Liver (tissue), 9 donors: ENCODE measurements around the gene UBE2E2. TPM values are rescaled to one million over a fixed set of nuclear protein-coding genes. Genes with fewer than 3 reads are reported as not detected.

Source experiments
- DNase-seq: peaks from one replicate; pipeline ENCODE4 v3.0.0-alpha.2; 2017; ENCODE audit warnings: low spot score
- H3K27ac ChIP-seq, 2 donors: one replicate each; pipeline ENCODE4 v1.7.0; 2013; ENCODE audit warnings: inconsistent platforms in 2 of 2, low read length in 2 of 2, control low read depth in 1 of 2, low read depth in 1 of 2, mild to moderate bottlenecking in 1 of 2
- H3K27me3 ChIP-seq, 4 donors: one replicate each; pipeline versions ENCODE4 v1.6.1 to v1.7.0; 2013; ENCODE audit warnings: low read length in 3 of 4, inconsistent platforms in 1 of 4, mild to moderate bottlenecking in 1 of 4, moderate library complexity in 1 of 4; ENCODE audit not compliant: control insufficient read depth in 4 of 4, insufficient read depth in 4 of 4
- H3K36me3 ChIP-seq, 4 donors: one replicate each; pipeline versions ENCODE4 v1.6.1 to v1.7.0; 2013; ENCODE audit warnings: low read length in 3 of 4, mild to moderate bottlenecking in 3 of 4, low read depth in 1 of 4, moderate library complexity in 1 of 4; ENCODE audit not compliant: control insufficient read depth in 4 of 4, insufficient read depth in 3 of 4
- H3K4me1 ChIP-seq, 4 donors: one replicate each; pipeline versions ENCODE4 v1.6.1 to v1.7.0; 2013; ENCODE audit warnings: low read length in 3 of 4, mild to moderate bottlenecking in 3 of 4, moderate library complexity in 1 of 4; ENCODE audit not compliant: control insufficient read depth in 4 of 4, insufficient read depth in 4 of 4
- H3K4me3 ChIP-seq, 3 donors: one replicate each; pipeline versions ENCODE4 v1.6.1 to v1.7.0; 2013; ENCODE audit warnings: low read length in 3 of 3, control low read depth in 1 of 3, low read depth in 1 of 3, mild to moderate bottlenecking in 1 of 3
- H3K9ac ChIP-seq, 2 donors: one replicate each; pipeline ENCODE4 v1.7.0; 2013; ENCODE audit warnings: low read length in 2 of 2, mild to moderate bottlenecking in 2 of 2, moderate library complexity in 2 of 2, control low read depth in 1 of 2, low read depth in 1 of 2
- H3K9me3 ChIP-seq, 4 donors: one replicate each; pipeline versions ENCODE4 v1.6.1 to v1.7.0; 2013; ENCODE audit warnings: low read length in 3 of 4; ENCODE audit not compliant: control insufficient read depth in 4 of 4
- EGR1 ChIP-seq, 2 donors: IDR thresholded peaks; 2 replicates each; pipeline ENCODE4 v1.6.1; 2016 to 2018; ENCODE audit warnings: antibody characterized with exemption in 2 of 2, low read depth in 2 of 2
- FOXA1 ChIP-seq: IDR thresholded peaks from 2 replicates; pipeline ENCODE4 v1.6.1; 2016; ENCODE audit warnings: antibody characterized with exemption
- FOXA2 ChIP-seq: IDR thresholded peaks from 2 replicates; pipeline ENCODE4 v1.6.1; 2016; ENCODE audit warnings: antibody characterized with exemption
- GABPA ChIP-seq, 2 donors: IDR thresholded peaks in 1 of 2; conservative IDR thresholded peaks in 1 of 2; 2 replicates each; pipeline ENCODE4 v1.6.1; 2016; ENCODE audit warnings: antibody characterized with exemption in 2 of 2, mild to moderate bottlenecking in 1 of 2, moderate library complexity in 1 of 2
- HNF4A ChIP-seq, 2 donors: conservative IDR thresholded peaks; 2 replicates each; pipeline ENCODE4 v1.6.1; 2016; ENCODE audit warnings: antibody characterized with exemption in 2 of 2, mild to moderate bottlenecking in 2 of 2
- JUND ChIP-seq, 2 donors: IDR thresholded peaks; 2 replicates each; pipeline ENCODE4 v1.6.1; 2016; ENCODE audit warnings: antibody characterized with exemption in 2 of 2
- RAD21 ChIP-seq, 2 donors: IDR thresholded peaks; 2 replicates each; pipeline ENCODE4 v1.6.1; 2016; ENCODE audit warnings: antibody characterized with exemption in 2 of 2, mild to moderate bottlenecking in 2 of 2
- SP1 ChIP-seq: IDR thresholded peaks from 2 replicates; pipeline ENCODE4 v1.6.1; 2018; ENCODE audit warnings: antibody characterized with exemption, mild to moderate bottlenecking
- TAF1 ChIP-seq: conservative IDR thresholded peaks from 2 replicates; pipeline ENCODE4 v1.6.1; 2016; ENCODE audit warnings: antibody characterized with exemption, mild to moderate bottlenecking
- WGBS: extraction: QIAGEN DNeasy Blood & Tissue Kit; methylation state at CpG from one replicate; pipeline ENCODE4 v1.1.7; 2013; 5-methylcytosine and 5-hydroxymethylcytosine counted together
- polyA plus RNA-seq, 2 donors: library from polyadenylated mRNA; stranded (reverse) in 1 of 2; unstranded in 1 of 2; fragments of 200-250 nt in 1 of 2; fragments of >200 nt in 1 of 2; fragmentation: Nextera tagmentation in 1 of 2; extraction: Ambion mirVana in 1 of 2; gene quantifications; one replicate each; pipeline versions ENCODE4 v1.2.1 to v1.2.3, GENCODE V29; 2013 to 2015
- total RNA-seq, 2 donors: library from RNA; depleted of rRNA; stranded (reverse); fragments of >200 nt; gene quantifications; one replicate each; pipeline ENCODE4 v1.2.3, GENCODE V29; 2014
- TF ChIP-seq, protein P1 (sequence below): fragments of 150-350 bp; IDR thresholded peaks from 2 replicates; pipeline ENCODE4 v1.5.1; 2017; ENCODE audit warnings: improper control_type of control experiment, low read depth, low read length; ENCODE audit not compliant: missing input control
- donor health status: healthy.
- donor health status: healthy.
- donor health status: healthy.
- donor health status: healthy.
- donor health status: healthy.

Gene UBE2E2
- total and polyA plus RNA-seq, 4 donors: 9.0 to 27.8 (median 16.8) TPM

DNA sequence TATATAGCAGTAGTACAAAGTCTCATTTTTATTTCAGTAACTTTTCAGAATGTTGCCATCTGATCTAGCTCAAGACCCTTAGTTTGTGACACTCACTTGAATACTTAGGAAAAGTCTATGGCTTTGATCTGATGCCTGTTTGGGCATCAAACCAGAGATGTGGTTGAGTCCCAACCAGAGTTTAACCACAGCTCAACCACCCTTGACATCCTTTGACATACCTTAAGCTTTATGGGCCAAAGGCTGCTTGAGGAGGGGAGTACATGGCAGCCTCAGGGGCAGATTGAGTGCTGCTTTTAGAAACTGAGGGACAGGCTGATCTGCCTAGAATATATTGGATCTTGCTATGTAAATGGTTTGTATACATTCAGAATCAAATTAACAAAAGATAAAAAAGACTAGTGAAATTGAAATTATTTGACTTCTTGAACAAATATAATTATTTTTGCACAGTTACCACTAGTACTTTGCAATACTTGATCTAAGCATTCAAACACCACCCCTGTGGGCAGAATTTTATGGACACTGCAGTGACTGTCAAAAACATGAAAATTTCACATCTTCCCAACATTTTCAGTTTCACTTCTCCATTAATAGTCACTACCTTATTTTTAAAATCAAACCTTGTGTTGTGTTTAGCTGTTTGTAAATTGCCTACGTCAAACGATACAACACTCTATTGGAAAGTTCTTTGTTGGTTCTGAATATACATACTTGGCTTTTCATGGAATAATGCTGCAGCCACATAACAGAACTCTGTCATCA is 199.8 kb downstream of the UBE2E2 start:
- Histone ChIP-seq H3K27me3 (no peaks in the 10 kb centered on the region), H3K36me3 (no peaks in the 10 kb centered on the region), H3K9me3 (no peaks in the 10 kb centered on the region), H3K4me3 (no peak overlapping the region), H3K9ac (no peak overlapping the region), H3K27ac (no peak overlapping the region), H3K4me1 (no peaks in the 10 kb centered on the region)
- DNase-seq: no peak
- WGBS: 92% methylated on average over 2 of the region's 2 CpGs
- no peak for TF ChIP-seq FOXA2
- no peak for TF ChIP-seq JUND (IDR thresholded peaks at IDR 0.05)
- no peak for TF ChIP-seq RAD21 (IDR thresholded peaks at IDR 0.05)
- no peak for TF ChIP-seq EGR1 (IDR thresholded peaks at IDR 0.05; ENCODE audit: low read depth in 2 of 2)
- TF ChIP-seq HNF4A (conservative IDR thresholded peaks at IDR 0.05): no peak
- TF ChIP-seq FOXA1: no peak

GRCh38 chr3:23404246-23404645 is 201.1 kb downstream of the UBE2E2 start:
- H3K27me3 ChIP-seq: no peaks in the 10 kb centered on the region
- TF ChIP-seq RAD21 (IDR thresholded peaks at IDR 0.05): no peak
- TF ChIP-seq FOXA1: no peak
- H3K4me3 ChIP-seq: no peak overlapping the region
- no peak overlapping the region for H3K9ac ChIP-seq
- no peaks in the 10 kb centered on the region for H3K4me1 ChIP-seq
- no peak overlapping the region for H3K27ac ChIP-seq
- DNase-seq: no peak
- H3K9me3 ChIP-seq: no peaks in the 10 kb centered on the region
- H3K36me3 ChIP-seq: no peaks in the 10 kb centered on the region

- no peaks in the 10 kb centered on the region for H3K27me3 ChIP-seq
- H3K9me3 ChIP-seq: no peaks in the 10 kb centered on the region
- no peak for TF ChIP-seq GABPA (IDR thresholded peaks at IDR 0.05 in 1 of 2, conservative IDR thresholded peaks at IDR 0.05 in 1 of 2)
- no peak for TF ChIP-seq SP1
- TF ChIP-seq, protein P1, sequence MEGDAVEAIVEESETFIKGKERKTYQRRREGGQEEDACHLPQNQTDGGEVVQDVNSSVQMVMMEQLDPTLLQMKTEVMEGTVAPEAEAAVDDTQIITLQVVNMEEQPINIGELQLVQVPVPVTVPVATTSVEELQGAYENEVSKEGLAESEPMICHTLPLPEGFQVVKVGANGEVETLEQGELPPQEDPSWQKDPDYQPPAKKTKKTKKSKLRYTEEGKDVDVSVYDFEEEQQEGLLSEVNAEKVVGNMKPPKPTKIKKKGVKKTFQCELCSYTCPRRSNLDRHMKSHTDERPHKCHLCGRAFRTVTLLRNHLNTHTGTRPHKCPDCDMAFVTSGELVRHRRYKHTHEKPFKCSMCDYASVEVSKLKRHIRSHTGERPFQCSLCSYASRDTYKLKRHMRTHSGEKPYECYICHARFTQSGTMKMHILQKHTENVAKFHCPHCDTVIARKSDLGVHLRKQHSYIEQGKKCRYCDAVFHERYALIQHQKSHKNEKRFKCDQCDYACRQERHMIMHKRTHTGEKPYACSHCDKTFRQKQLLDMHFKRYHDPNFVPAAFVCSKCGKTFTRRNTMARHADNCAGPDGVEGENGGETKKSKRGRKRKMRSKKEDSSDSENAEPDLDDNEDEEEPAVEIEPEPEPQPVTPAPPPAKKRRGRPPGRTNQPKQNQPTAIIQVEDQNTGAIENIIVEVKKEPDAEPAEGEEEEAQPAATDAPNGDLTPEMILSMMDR: no peak
- no peak overlapping the region for H3K9ac ChIP-seq
- 100% methylated on average over 1 of the region's 1 CpG for WGBS
- no peak overlapping the region for H3K4me3 ChIP-seq
- H3K36me3 ChIP-seq: no peaks in the 10 kb centered on the region
- no peaks in the 10 kb centered on the region for H3K4me1 ChIP-seq
- no peak for DNase-seq
- no peak overlapping the region for H3K27ac ChIP-seq
Observed at GRCh38 chr3:23405081-23405480, 202.0 kb downstream of the UBE2E2 start.

GRCh38 chr3:23406601-23407000 is 203.5 kb downstream of the UBE2E2 start:
- TF ChIP-seq FOXA2: no peak
- TF ChIP-seq TAF1: no peak
- TF ChIP-seq, protein P1: no peak
- 65% methylated on average over 1 of the region's 1 CpG for WGBS
- Histone ChIP-seq H3K27me3 (no peaks in the 10 kb centered on the region), H3K36me3 (no peaks in the 10 kb centered on the region), H3K9ac (no peak overlapping the region), H3K27ac (no peak overlapping the region), H3K9me3 (no peaks in the 10 kb centered on the region), H3K4me3 (no peak overlapping the region), H3K4me1 (no peaks in the 10 kb centered on the region)
- DNase-seq: no peak
